M059J (cell line): ENCODE measurements around the gene RAPGEF4. TPM values are rescaled to one million over a fixed set of nuclear protein-coding genes. Genes with fewer than 3 reads are reported as not detected.
"Not testable (repeated sequence)": the region's sequence is repeated elsewhere in the genome, so short reads cannot be mapped to it uniquely, and the experiment has no call there.

Experiments used
- DNase-seq: peaks from one replicate; pipeline ENCODE4 v3.0.0-alpha.2; 2012; ENCODE audit warnings: low read depth
- total RNA-seq: library from RNA; depleted of rRNA; stranded (reverse); fragments of >200 nt; shearing (Covaris generic); gene quantifications from 2 replicates; pipeline ENCODE4 v1.2.3, GENCODE V29; 2014

RAPGEF4 gene
- total RNA-seq, 1 experiment from 2014 or later: 0.47 TPM

DNA sequence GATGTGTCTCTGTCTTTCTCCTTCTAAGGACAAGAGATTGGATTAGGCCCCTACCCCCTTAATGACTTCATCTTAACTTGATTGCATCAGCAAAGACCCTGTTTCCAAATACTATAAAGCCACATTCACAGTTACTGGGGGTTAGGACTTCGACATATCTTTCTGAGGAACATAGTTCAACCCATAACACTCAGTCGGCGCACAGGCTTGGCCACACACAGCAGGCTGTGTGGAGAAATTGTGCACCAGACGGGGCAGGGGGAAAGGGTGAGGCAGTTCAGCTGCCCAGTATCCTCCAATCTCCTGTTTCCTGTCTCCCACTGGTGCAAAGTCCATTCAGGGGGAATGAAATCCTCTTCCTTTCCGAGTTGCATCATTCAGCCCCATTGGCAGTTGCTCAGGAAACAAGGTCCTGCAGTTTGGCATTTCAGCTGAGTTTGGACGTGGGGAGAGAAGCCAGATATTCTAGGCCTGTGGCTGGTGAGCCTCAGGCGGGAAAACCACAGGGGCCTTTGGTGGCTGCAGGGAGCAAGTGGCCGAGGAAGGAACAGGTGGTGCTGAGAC is 9.4 kb upstream of the RAPGEF4 start:
- peak; percentile 12 for DNase-seq

DNA sequence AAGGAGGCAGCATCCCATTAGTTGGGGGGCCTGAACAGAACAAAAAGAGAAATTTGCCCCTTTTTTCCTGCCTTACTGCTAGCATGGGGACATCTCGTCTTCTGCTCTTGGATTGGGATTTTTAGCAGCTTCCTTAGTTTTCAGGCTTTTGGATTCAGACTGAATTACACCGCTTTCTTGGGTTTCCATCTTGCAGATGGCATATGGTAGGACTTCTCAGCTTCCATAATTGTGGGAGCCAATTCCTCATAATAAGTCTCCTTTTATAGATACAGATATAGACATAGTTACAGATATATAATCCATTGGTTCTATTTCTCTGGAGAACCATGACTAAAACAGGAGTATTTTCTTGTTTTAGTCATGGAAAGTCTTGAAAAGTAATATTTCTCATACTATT is 5.2 kb upstream of the RAPGEF4 start:
- DNase-seq: no peak

DNA sequence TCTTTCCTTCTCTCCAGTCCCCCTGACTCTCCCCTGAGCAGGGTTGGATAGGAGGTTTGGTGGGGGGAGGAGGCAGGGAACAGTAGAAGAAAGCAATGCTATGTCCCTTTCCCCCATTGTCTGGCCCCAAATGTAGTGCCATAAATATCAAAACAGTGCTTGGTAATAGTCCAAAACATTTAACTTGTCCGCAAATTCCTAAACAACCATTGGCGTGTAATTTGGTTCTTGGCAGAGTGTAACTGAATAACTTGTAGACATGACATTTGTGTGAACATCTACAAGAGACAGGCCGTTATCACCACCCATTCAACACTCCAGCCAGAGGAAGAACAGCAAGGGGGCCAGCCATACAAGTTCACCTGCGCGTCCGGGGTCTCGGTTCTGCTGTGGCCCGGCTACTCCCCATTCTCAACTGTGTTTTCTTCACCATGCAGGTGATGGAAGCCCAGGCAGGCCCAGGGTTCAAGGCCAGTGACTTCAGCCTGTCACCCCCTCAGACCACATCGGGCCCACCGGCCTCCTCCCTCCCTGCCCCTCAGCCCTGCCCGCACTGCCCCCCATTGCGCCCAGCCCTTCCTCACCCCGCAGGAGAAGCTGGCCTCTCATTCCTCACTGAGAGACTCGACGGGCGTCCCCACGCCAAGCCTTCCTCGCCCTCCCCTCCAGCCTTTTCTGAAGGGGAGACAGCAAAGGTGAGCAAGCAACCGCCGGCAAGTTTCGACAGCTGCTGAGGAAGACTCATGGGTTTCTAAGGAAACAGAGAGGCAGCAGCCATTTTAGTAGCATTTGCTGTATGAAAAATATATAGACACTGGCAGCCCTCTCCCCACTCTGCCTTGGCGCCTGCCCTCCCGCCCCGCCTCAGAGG is 699 bp upstream of the RAPGEF4 start:
- DNase-seq: no peak

DNA sequence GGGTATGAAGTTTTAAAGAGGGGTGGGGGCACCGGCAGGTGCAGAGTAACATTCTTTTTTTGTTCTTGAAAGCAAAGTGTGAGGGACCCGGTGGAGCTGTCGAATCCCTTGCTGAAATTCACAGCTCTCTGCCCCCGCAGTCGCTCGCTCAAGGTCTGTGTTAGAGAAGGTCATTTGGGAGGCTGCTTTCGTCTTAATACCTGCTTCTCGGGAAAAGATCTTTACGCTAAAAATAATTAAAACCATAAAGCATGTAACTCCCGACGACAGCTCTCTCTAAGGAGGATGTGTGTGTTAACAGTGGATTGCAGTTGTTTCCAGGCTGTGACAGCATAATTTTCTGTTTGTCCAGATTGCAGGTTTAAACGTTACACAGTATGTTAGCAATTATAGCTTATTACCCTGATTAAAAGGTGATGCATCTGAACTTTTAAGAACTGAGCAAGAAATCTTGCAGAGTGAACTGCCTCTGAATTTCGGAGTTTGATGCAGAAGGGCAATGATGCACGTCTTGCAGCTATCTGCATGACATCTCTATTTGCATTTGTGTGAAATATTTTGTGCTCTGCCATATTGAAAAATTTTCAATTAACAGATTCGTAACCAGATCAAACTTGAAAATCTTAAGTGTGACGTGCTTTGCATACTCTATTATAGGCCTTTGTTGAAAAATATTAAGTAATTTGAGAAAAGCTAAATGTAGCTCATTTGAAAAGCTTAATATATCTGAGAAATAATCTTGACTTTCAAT is 954 bp downstream of the RAPGEF4 start:
- DNase-seq: no peak

DNA sequence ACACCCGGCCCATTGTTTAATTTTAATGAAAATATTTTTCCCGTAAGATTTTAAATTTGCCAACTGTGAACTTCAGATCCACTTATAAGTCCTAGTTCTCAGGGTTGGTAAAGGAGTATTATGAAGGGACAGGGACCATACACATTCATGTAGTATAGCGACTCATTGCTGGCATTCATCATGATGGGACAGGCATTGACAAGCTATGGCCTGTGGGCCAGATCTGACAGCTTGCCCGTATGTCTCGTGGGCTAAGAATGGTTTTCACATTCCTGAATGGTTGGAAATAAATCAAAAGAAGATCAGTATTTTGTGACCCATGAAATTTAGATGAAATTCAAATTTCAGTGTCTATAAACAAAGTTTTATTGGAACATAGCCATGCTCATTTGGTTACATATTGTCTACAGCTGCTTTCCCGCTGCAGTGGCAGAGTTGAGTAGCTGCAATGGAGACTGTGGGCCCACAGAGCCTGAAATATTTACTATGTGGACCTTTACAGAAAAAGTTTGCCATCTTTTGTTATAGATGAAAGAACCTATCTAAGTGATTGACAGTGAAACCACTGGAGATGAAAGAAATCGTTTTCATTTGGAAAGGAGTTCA is 4.1 kb downstream of the RAPGEF4 start:
- peak; percentile 35 for DNase-seq

DNA sequence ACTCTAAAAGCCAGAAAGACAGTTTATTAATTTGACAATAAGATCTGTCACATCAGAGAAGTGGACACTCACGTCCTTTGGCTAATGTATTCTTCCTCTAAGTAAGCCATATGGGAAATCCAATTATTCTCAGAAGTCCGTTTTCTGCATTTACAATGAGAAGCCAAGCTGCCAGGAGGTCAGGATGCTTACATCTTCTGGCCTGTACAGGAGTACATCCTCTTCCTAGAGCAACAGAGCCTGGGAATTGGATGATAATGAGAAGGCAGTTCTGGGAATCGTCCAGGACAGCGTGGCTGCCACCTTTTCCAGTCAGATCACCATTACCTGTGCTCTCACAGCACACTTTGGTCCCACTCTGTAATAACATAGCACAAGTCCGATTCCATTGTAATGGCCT is 5.2 kb downstream of the RAPGEF4 start:
- DNase-seq: no peak

DNA sequence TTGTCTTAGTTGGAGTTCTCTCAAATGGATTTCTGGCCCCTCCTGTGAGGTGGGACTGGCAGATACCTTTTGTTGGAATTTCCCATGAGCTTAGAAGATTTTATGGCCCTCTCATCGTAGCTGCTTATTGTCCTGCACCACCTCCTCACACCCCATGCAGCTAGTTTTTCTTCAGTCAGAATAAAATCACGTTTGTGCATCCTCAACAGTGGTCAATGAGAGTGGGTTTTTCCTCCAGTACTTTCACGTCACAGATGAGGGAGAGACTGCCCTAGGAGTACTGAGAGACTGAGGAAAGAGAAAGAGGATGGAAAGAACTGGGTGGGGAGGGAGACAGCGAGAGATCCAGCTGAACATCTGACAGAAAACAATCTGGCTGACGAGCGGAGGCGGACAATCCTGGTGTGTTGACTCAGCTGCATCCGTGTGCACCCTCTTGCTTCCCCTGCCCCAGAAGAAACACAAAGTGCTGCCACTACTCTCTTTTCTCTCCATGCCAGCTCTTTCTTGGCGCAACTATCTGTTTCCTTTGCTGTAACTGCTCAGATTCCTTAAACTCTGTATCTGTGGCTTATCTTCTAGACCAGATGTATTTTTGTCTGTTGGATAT is 7.4 kb downstream of the RAPGEF4 start:
- no peak for DNase-seq

DNA sequence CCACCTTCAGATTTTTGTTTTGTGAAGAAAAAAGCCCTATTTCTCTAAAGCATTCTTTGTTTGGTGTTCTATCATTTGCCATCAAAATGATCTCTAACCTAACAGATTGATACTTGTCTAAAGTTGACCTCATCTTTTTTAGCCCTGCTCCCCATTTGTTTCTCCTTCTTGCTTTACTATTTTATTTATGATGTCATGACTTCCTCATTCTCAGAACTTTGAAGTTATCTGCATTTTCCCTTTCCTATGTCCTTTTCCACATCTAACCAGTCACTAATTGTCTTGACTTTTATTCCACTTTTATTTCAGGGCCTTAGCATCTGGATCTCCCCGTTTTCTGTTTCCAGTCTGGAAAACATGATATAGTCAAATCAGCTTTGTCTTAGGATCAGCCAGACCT is 8.3 kb downstream of the RAPGEF4 start:
- DNase-seq: no peak

DNA sequence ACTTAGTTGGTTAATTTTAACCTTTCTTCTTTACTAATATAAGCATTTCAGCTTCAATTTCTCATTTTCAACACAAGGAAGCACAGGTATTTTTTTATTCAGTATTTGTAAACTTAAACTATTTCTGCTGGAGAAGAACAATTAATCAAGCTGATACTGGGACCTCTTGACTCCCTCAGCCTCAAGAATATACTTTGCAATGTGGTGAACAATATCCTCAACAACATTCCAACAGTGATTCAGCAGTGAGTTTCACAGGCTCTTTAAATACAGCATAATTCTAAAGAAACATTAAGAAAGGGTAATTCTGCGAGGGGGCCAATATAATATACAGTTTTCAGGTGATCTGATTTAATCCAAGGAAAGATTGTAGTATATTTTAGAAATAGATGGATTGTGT is 10.0 kb downstream of the RAPGEF4 start:
- DNase-seq: peak; percentile 28

DNA sequence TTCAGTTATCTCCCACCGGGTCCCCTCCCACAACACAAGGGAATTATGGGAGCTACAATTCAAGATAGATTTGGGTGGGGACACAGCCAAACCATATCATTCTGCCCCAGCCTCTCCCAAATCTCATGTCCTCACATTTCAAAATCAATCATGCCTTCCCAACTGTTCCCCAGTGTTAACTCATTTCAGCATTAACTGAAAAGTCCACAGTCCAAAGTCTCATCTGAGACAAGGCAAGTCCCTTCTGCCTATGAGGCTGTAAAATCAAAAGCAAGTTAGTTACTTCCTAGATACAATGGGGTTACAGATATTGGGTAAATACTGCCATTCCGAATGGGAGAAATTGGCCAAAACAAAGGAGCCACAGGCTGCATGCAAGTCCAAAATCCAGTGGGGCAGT is 12.9 kb downstream of the RAPGEF4 start:
- not testable (repeated sequence) for DNase-seq

DNA sequence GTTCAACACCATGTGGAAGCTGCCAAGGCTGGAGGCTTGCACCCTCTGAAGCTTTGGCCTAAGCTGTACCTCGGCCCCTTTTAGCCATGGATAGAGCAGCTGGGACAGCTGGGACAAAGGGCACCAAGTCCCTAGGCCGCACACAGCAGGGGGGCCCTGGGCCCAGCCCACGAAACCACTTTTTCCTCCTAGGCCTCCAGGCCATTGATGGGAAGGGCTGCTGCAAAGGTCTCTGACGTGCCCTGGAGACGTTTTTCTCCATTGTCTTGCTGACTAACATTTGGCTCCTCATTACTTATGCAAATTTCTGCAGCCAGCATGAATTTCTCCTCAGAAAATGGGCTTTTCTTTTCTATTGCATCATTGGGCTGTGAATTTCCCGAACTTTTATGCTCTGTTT is 13.7 kb downstream of the RAPGEF4 start:
- peak; percentile 28 for DNase-seq

DNA sequence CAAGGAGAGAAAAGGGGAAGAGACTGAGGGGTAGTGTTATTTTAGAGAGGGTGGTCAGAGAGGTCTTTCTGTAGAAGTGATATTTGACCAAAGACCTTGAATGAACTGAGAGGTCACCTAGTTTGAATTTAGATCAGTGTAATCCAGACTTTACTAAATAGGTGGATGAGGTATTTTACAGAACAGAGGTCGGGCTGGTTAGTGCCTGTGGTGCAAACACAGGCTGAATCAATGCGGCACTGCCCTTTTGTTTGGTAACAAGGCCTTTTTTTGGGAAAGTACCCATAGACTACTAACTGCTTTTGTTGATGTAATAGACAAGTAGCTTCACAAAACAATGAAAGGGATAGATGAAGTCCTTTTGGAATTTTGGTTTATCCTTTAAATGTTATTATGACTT is 15.9 kb downstream of the RAPGEF4 start:
- DNase-seq: no peak

DNA sequence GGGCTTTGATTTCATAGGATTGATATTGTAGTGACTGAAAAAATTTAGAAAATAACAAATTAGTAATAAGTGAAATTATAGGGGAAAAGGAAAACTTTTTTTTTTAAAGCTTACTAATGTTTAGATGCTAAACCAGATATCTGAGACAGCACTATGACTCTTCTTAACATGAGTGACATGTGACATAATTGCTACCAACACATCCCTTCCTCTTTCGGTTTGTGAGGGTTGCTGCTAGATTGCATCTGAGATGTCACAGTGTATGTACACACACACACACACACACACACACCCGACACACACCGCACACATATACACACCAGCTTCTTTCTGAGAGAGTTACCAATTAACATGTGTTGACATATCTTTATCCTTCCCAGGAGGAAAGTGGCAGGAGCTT is 18.0 kb downstream of the RAPGEF4 start:
- DNase-seq: no peak

DNA sequence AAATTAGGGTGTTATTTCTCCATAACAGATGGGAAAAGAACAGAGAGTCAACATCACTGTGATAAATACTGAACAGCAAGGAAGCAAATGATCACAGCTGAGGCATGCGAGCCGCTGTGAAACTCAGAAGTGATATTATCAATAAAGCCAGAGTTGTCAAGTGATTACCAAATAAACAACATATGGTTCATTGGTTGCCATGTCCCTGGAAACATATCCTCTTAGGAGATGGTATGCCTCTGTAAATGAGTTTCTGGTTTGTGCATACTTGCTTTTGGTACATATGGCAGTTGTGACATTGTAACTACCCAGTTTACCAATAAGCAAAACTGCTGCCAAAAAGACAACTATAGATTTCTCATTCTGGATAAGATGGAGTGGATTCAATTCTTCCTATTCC is 23.8 kb downstream of the RAPGEF4 start:
- no peak for DNase-seq

DNA sequence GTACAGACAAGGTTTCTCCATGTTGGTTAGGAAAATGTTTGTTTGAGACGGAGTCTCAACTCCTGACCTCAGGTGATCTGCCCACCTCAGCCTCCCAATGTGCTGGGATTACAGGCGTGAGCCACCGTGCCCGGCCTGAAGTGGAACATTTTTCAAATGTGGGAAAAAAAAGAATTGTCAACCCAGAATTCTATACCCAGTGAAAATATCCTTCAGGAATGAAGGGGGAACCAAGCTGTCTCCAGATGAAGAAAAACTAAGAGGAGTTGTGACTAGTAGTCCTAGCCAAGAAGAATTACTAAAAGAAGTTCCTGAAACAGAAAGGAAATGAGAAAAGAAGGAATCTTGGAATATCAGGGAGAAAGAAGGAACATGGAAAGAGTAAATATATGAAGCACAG is 25.7 kb downstream of the RAPGEF4 start:
- DNase-seq: no peak

DNA sequence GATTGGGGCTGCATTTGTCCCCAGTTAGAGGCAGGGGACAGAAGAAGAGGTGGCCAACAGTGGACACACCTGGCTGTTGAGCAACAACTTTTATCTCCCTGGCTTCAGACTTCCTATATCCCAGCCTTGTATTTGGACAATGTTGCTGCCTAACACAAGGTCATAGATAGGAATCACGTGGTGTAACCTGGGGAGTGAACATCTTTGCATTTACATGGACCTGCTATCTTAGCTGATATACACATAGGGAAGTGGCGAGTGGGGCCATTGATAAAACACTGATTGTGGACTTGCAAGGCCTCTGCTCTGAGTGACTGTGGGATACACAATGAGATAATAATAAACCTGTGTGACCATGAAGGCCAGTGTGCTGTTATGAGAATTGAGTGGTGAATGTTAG is 26.9 kb downstream of the RAPGEF4 start:
- DNase-seq: no peak

DNA sequence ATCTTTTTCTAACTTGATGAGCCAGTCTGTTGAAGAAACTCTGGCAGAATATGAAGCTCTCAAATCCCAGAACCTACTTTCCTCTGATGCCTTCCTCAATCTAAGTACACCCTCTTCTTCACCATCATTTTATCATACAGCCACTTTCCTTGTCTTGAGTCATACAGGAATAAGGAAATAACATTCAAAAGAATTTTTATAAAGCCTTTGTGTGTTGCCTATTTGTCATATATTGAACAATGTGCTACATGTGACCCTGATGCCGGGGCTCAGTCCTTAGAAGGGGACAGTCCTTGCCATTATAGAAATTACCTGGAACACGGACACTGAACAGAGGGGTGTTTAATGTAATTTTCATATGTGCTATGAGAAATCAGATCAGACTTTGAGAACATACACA is 27.4 kb downstream of the RAPGEF4 start:
- DNase-seq: no peak

DNA sequence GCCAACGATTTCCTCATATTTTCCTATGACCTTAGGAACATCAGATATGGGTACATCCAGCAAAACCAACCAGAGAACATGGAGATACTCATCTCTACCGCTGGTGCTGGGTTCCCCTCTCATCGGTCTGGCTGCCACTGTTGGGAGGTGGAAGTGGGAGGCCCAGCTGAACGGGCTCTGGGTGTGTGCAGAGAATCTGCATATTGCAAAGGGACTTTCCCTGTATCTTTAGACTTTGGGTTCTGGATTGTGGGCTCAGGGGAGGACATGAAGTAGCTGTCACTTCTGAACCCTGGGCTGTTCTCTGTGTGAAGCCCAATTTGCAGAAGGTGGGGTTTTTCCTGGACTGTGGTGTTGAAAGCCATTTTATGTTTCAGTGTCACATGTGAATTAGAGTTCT is 30.0 kb downstream of the RAPGEF4 start:
- no peak for DNase-seq

DNA sequence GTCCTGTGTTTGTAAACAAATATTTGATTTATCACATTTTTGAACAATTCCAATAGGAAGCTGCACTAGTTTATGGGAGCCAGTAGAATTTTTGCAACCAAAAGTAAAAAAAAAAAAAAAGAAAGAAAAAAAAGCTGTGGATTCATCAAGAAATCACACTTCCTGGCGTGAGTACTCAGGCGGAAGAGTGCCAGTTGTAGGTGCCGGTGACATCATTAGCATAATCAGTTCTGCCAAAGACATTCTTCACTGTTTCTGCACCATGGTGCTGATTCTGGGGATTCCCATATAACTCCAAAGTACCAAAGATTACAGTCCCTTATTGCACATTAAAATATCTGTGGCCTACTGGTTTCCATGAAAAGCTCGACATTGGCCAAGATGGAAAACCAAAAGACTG is 32.8 kb downstream of the RAPGEF4 start:
- DNase-seq: no peak

DNA sequence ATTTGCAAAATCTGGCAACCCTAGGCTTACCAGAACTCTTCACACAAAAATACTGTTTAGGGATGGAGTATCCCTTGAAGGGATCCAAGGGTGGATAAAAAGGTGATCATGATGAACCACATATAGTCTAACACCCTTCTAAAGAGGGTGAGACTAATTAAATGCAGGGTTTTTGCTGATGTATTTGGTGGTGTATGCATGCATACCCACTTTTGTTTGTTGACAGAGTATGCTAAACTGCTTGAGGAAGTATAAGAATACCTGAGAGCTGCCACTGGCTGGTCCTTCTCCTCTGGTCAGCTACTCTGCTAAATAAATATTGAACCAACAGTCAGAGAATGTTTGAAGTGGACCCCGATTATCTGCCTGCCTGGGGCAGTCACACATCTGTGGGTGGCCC is 34.2 kb downstream of the RAPGEF4 start:
- DNase-seq: no peak

DNA sequence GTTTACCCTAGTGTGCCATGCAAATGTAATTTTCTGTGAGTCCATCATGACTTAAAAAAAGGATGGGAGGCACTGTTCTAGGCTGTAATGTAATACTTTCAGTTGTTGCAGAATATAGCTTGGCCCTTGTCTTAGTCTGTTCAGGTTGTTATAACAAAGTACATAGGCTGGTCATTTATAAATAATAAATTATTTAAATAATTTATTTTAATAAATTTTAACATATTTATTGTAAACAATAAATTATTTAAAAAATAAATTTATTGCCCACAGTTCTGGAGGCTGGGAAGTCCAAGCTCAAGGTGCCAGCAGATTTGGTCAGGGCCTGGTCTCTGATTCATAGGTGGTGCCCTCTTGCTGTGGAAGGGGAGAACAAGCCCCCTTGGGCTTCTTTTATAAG is 35.2 kb downstream of the RAPGEF4 start:
- DNase-seq: no peak

DNA sequence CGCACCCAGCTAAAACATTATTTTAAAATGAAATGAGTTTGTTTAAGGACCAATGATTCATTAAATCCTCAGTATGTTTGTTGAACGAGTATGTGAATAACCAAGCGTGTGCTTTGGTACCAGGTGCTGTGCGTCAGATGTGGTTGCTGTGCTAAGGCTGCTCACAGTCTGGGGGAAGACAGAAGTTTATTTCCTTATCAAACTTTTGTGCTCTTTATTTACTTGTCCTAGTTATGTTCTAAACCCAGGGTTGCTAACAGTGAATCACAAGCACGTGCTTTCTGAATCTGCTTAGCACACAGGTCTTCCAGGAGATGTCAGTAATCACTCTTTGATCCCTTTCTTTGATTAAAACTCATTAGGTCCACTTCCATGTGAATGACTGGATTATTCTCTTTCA is 37.0 kb downstream of the RAPGEF4 start:
- DNase-seq: peak; percentile 7
